ENCODE results near the gene NPM1.

Gene NPM1

DNA sequence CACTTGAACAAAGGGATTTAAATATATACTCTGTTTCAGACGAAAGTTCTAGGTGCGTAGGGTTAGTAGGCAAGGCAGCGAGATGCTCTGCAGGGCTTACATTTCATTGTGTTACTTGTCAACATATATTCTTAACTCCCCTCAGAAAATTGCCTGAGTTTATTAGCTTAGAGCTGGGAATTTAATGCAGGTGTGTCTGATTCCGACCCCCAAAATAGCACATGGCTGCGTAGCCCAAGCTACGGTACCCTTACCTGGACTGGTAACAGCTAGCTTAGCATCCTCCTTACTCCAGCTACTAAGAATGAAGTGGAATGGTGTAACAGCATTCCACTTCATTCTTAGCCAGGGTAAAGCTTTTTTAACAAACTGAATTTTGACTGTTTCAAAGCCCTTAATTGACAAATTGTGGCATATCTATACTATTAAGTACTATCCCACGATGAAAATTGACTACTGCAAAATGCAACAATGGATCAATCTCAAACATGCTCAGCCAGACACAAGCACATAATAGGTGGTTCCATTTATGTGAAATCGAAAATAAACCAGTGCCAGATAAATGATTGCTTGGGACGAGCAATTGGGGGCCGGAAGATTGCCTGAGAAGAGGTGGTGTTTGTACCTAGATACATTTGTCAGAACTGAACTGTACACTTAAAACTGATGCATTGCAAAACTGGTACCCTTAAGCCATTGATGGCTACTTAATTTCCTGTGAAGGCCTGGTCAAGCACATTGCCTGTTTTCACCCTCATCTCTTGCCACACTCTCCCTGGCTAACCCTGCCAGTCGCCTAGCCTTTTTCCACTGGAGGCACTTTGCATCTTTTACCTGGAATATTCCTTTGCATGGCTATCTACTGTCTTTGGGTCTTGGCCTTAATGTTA, 28.8 kb downstream of the NPM1 start:
- H3K4me1 ChIP-seq (ENCODE audit: control insufficient read depth, insufficient read depth, low read depth, low read length) = peaks cover 26% of the 10 kb centered on the region
- no peak overlapping the region for H3K23ac ChIP-seq (ENCODE audit: low read length in 2 of 2)
- no peak overlapping the region for H3K4ac ChIP-seq (ENCODE audit: low read depth in 1 of 2, low read length in 2 of 2)
- no peak overlapping the region for H2AK5ac ChIP-seq (ENCODE audit: low read length, severe bottlenecking)
- no peak overlapping the region for H3K4me3 ChIP-seq (ENCODE audit: insufficient read depth in 1 of 2, low read depth in 1 of 2, low read length in 2 of 2)
- H3K9ac ChIP-seq (ENCODE audit: low read length) = no peak overlapping the region
- H3K79me1 ChIP-seq (replicated peaks; ENCODE audit: low read length, poor library complexity, severe bottlenecking) = peaks cover 4% of the 10 kb centered on the region
- H2BK15ac ChIP-seq (ENCODE audit: low read depth, poor library complexity, severe bottlenecking) = no peak overlapping the region
- H2AFZ ChIP-seq (ENCODE audit: low read depth, low read length) = no peak overlapping the region
- H3K36me3 ChIP-seq (ENCODE audit: control insufficient read depth in 1 of 2, insufficient read depth in 2 of 2, low read depth in 1 of 2, low read length in 2 of 2) = peaks cover 12 to 36% of the 10 kb centered on the region in 2 experiments
- 84% methylated on average over 8 of the region's 11 CpGs for WGBS
- no peak overlapping the region for H3K27ac ChIP-seq (ENCODE audit: low read length, poor library complexity, severe bottlenecking)
- H3K18ac ChIP-seq (ENCODE audit: low read depth in 1 of 2, low read length in 2 of 2) = no peak overlapping the region
- no peak overlapping the region for H2BK5ac ChIP-seq (ENCODE audit: low read depth, low read length, poor library complexity, severe bottlenecking)
- H3K9me3 ChIP-seq (ENCODE audit: control insufficient read depth, low read length) = no peaks in the 10 kb centered on the region
- no peak overlapping the region for H2BK120ac ChIP-seq (ENCODE audit: low read depth, low read length)
- peaks cover 0 to 13% of the 10 kb centered on the region in 2 experiments for H3K27me3 ChIP-seq (ENCODE audit: control insufficient read depth in 1 of 2, insufficient read depth in 1 of 2, low read length in 2 of 2)
- no peak overlapping the region for H2BK12ac ChIP-seq (ENCODE audit: low read length in 2 of 2)
- no peak overlapping the region for H3K14ac ChIP-seq (ENCODE audit: low read length in 2 of 2)
- H3K4me2 ChIP-seq (ENCODE audit: low read length, poor library complexity, severe bottlenecking) = no peak overlapping the region
- H4K91ac ChIP-seq (ENCODE audit: low read length) = no peak overlapping the region
- no peak for DNase-seq
- H4K8ac ChIP-seq (ENCODE audit: low read length) = no peak overlapping the region

DNA sequence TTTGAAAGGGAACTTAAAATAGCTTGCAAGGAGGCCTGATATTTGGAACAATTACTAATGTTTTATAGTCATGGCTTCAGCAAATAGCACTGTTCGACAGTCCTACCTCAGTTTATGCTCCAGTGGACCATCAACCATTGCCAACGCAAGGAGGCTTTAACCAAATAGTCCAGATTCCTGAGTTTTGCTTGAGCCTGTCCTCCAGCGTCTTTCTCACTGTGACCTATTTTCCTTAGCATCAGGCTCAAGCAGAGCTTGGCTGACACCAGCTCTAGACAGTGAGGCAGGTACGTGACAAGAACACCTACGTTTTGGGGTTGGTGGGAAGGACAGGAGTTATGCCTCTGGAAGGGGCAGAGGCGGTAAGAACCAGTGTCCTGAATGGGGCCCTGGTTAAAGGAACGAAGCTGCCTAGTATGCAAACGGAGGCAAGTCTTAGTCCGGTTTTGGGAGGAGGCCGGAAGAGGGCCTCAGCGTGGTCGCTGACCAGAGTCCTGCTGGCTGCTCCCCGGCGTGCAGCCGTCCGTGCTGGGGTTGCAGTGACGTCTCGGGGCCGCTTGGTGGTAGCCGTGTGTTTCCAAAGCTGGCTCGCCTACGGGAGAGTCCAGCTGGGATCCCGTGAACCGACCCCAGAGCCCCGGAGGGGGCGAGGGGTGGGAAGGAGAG, 30.8 kb downstream of the NPM1 start:
- Histone ChIP-seq H3K79me1 (replicated peaks; ENCODE audit: low read length, poor library complexity, severe bottlenecking) (no peaks in the 10 kb centered on the region), H3K4me3 (ENCODE audit: insufficient read depth in 1 of 2, low read depth in 1 of 2, low read length in 2 of 2) (peak overlapping the region; percentile 56 to 79), H4K8ac (ENCODE audit: low read length) (no peak overlapping the region), H2BK120ac (ENCODE audit: low read depth, low read length) (no peak overlapping the region), H3K27me3 (ENCODE audit: control insufficient read depth in 1 of 2, insufficient read depth in 1 of 2, low read length in 2 of 2) (peaks cover 0 to 28% of the 10 kb centered on the region in 2 experiments), H3K36me3 (ENCODE audit: control insufficient read depth in 1 of 2, insufficient read depth in 2 of 2, low read depth in 1 of 2, low read length in 2 of 2) (peaks cover 5 to 16% of the 10 kb centered on the region in 2 experiments), H3K4me1 (ENCODE audit: control insufficient read depth, insufficient read depth, low read depth, low read length) (peaks cover 36% of the 10 kb centered on the region), H2AFZ (ENCODE audit: low read depth, low read length) (no peak overlapping the region), H3K14ac (ENCODE audit: low read length in 2 of 2) (no peak overlapping the region), H2BK5ac (ENCODE audit: low read depth, low read length, poor library complexity, severe bottlenecking) (no peak overlapping the region), H4K91ac (ENCODE audit: low read length) (no peak overlapping the region), H2AK5ac (ENCODE audit: low read length, severe bottlenecking) (no peak overlapping the region), H3K18ac (ENCODE audit: low read depth in 1 of 2, low read length in 2 of 2) (no peak overlapping the region), H3K4me2 (ENCODE audit: low read length, poor library complexity, severe bottlenecking) (peak overlapping the region; percentile 96), H3K4ac (ENCODE audit: low read depth in 1 of 2, low read length in 2 of 2) (no peak overlapping the region), H3K23ac (ENCODE audit: low read length in 2 of 2) (no peak overlapping the region), H2BK15ac (ENCODE audit: low read depth, poor library complexity, severe bottlenecking) (no peak overlapping the region), H3K9ac (ENCODE audit: low read length) (peak overlapping the region; percentile 62), H3K27ac (ENCODE audit: low read length, poor library complexity, severe bottlenecking) (no peak overlapping the region), H2BK12ac (ENCODE audit: low read length in 2 of 2) (no peak overlapping the region), H3K9me3 (ENCODE audit: control insufficient read depth, low read length) (no peaks in the 10 kb centered on the region)
- 9% methylated on average over 26 of the region's 26 CpGs for WGBS
- peak; percentile 84 for DNase-seq

DNA sequence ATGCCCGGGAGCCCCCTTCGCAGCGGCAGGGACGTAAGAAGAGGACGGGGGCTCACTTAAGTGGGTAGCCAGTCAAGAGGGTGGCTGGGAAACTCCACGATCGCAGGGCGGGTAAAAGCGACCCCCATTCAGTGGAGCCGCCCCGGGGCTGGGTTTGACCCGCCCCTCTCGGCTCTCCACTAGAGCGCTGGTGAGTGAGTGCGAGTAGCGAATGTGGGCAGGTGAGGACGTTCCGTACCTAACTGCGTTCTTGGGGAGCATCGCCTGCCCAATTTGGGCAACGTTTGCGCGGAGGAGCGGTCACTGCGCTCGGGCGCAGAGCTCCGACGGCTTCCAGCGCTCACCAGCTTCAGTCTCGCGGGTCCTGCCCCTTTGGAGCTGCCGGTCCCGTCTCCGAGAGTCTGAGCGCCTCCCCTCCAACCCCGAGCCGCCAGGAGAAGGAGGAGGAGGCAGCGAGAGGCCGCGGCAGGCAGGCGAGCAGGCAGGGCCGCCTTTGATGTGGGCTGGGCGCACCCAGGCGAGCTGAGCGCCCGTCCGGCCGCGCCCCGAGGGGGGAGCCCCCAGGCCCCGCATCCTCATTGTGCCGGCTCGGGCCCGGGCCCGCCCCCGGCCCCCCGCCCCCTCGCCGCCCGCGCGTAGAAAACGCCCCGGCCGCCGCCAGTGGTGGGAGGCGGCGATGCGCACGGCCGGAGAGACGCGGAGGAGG, 31.5 kb downstream of the NPM1 start, which contains the start of gene FGF18:
Gene FGF18, plus strand, starts transcription at position 666 of the 706 bp plus-strand sequence. CDS start 553 bp downstream, outside the sequence.
- no peak within 1 kb of the TSS for H2BK12ac ChIP-seq (ENCODE audit: low read length in 2 of 2)
- WGBS = under 1% methylated on average over 48 of the region's 74 CpGs
- H4K8ac ChIP-seq (ENCODE audit: low read length) = no peak within 1 kb of the TSS
- H3K4me1 ChIP-seq (ENCODE audit: control insufficient read depth, insufficient read depth, low read depth, low read length) = peaks cover 37% of the 10 kb centered on the region
- H3K4ac ChIP-seq (ENCODE audit: low read depth in 1 of 2, low read length in 2 of 2) = no peak within 1 kb of the TSS
- no peaks in the 10 kb centered on the region for H3K9me3 ChIP-seq (ENCODE audit: control insufficient read depth, low read length)
- peak within 1 kb of the TSS; percentile 96 for H3K4me2 ChIP-seq (ENCODE audit: low read length, poor library complexity, severe bottlenecking)
- peak within 1 kb of the TSS in 1 of 2 experiments; percentile 72 for H3K14ac ChIP-seq (ENCODE audit: low read length in 2 of 2)
- peak within 1 kb of the TSS; percentile 63 for H2BK5ac ChIP-seq (ENCODE audit: low read depth, low read length, poor library complexity, severe bottlenecking)
- no peak within 1 kb of the TSS for H2AK5ac ChIP-seq (ENCODE audit: low read length, severe bottlenecking)
- no peaks in the 10 kb centered on the region for H3K79me1 ChIP-seq (replicated peaks; ENCODE audit: low read length, poor library complexity, severe bottlenecking)
- H2BK120ac ChIP-seq (ENCODE audit: low read depth, low read length) = no peak within 1 kb of the TSS
- DNase-seq = peak; percentile 61
- peaks cover 5 to 9% of the 10 kb centered on the region in 2 experiments for H3K36me3 ChIP-seq (ENCODE audit: control insufficient read depth in 1 of 2, insufficient read depth in 2 of 2, low read depth in 1 of 2, low read length in 2 of 2)
- no peak within 1 kb of the TSS for H3K18ac ChIP-seq (ENCODE audit: low read depth in 1 of 2, low read length in 2 of 2)
- H4K91ac ChIP-seq (ENCODE audit: low read length) = no peak within 1 kb of the TSS
- H3K27me3 ChIP-seq (ENCODE audit: control insufficient read depth in 1 of 2, insufficient read depth in 1 of 2, low read length in 2 of 2) = peaks cover 0 to 28% of the 10 kb centered on the region in 2 experiments
- H3K4me3 ChIP-seq (ENCODE audit: insufficient read depth in 1 of 2, low read depth in 1 of 2, low read length in 2 of 2) = peak within 1 kb of the TSS; percentile 56 to 79
- no peak within 1 kb of the TSS for H2BK15ac ChIP-seq (ENCODE audit: low read depth, poor library complexity, severe bottlenecking)
- no peak within 1 kb of the TSS for H3K27ac ChIP-seq (ENCODE audit: low read length, poor library complexity, severe bottlenecking)
- H2AFZ ChIP-seq (ENCODE audit: low read depth, low read length) = no peak within 1 kb of the TSS
- H3K9ac ChIP-seq (ENCODE audit: low read length) = peak within 1 kb of the TSS; percentile 62
- H3K23ac ChIP-seq (ENCODE audit: low read length in 2 of 2) = peak within 1 kb of the TSS in 1 of 2 experiments; percentile 79
